Forelimb muscle (tissue), 1 donor: ENCODE results near the gene CRYBG2. TPM values are rescaled to one million over a fixed set of nuclear protein-coding genes. Genes with fewer than 3 reads are reported as not detected.

Experiments
- DNase-seq: peaks from one replicate; pipeline ENCODE4 v3.0.0-alpha.2; 2013; ENCODE audit warnings: low read depth
- polyA plus RNA-seq: library from polyadenylated mRNA; unstranded; fragments of 120-200 nt; gene quantifications from one replicate; pipeline ENCODE4 v1.2.1, GENCODE V29; 2013; ENCODE audit not compliant: insufficient read length

The CRYBG2 gene
- polyA plus RNA-seq, 1 donor, result not detected

GRCh38 chr1:26372039-26372438 is 18.1 kb upstream of the CRYBG2 start:
- DNase-seq, result no peak

GRCh38 chr1:26370591-26371382 is 16.9 kb upstream of the CRYBG2 start:
- DNase-seq, result no peak

GRCh38 chr1:26368486-26368885 is 14.6 kb upstream of the CRYBG2 start:
- no peak for DNase-seq

GRCh38 chr1:26368006-26368405 is 14.1 kb upstream of the CRYBG2 start:
- no peak for DNase-seq

- no peak for DNase-seq
Observed at GRCh38 chr1:26367441-26367840, 13.5 kb upstream of the CRYBG2 start.

- no peak for DNase-seq
Observed at GRCh38 chr1:26364956-26365355, 11.0 kb upstream of the CRYBG2 start.

- peak; percentile 40 for DNase-seq
Observed at GRCh38 chr1:26363549-26364448, 9.9 kb upstream of the CRYBG2 start.

GRCh38 chr1:26362331-26362730 is 8.4 kb upstream of the CRYBG2 start:
- no peak for DNase-seq

GRCh38 chr1:26361605-26362122 is 7.7 kb upstream of the CRYBG2 start:
- DNase-seq, result no peak

GRCh38 chr1:26360807-26361604 is 7.1 kb upstream of the CRYBG2 start:
- DNase-seq, result no peak

GRCh38 chr1:26359981-26360806 is 6.3 kb upstream of the CRYBG2 start:
- no peak for DNase-seq

GRCh38 chr1:26358411-26359384 is 4.8 kb upstream of the CRYBG2 start:
- DNase-seq, result no peak

- no peak for DNase-seq
Observed at GRCh38 chr1:26357121-26357602, 3.2 kb upstream of the CRYBG2 start.

- DNase-seq, result no peak
Observed at GRCh38 chr1:26356106-26356505, 2.2 kb upstream of the CRYBG2 start.

- DNase-seq, result no peak
Observed at GRCh38 chr1:26354972-26355371, 1.0 kb upstream of the CRYBG2 start.

- no peak for DNase-seq
Observed at GRCh38 chr1:26353210-26353859, 595 bp downstream of the CRYBG2 start.

- DNase-seq, result no peak
Observed at GRCh38 chr1:26352338-26352679, 1.6 kb downstream of the CRYBG2 start.

GRCh38 chr1:26351590-26352337 is 2.2 kb downstream of the CRYBG2 start:
- DNase-seq, result no peak
